ENCODE data around the gene TIMM13.

The TIMM13 gene

GRCh38 chr19:2382530-2383222, 44.7 kb downstream of the TIMM13 start:
- no peak for DNase-seq (ENCODE audit: low spot score)

DNA sequence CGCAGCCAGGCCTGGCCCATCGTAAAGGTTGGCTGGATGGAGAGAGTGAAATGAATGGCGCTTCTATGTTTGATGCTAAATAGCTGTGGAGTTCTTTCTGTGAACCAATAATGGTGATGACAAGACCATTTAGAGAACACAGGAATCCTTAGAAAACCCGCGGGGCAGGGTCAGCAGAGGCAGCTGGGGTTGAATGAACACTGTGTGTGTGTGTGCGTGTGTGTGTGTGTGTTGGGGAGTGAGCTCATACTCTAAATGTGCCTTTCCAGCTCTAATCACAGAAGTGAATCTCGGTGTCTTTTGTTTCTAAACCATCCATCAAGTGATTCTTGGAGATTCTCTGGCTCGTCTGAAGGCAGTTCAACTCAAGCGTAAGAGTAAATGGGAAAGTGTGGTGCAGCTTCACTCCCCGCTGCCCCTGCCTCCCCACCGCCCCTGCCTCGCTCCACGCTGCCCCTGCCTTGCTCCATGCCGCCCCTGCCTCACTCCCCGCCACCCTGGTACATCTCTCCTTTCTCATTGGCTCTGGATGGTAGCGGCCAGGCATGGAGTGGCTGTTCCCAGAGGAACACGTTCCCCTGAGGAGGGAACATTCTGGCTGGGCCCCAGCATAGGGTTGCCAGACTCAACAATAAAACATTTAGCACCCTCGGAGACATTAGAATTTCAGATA, 46.1 kb downstream of the TIMM13 start:
- no peak for DNase-seq (ENCODE audit: low spot score)

DNA sequence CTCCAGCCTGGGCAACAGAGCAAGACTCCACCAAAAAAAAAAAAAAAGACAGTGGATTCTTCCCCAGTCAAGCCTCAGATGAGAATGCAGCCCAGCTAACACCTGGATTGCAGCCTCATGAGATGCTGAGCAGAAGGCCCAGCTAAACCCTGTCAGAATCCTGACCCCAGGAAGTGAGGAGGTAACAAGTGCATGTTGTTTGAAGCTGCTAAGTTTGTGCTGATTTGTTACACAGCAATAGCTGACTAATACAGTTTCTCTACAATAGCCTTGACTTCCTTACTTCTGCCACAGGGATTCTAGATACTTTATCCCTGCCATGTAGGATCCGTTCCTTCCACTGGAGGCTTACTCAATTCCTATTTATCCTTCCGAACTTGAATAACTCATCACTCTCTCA, 46.8 kb downstream of the TIMM13 start:
- no peak for DNase-seq (ENCODE audit: low spot score)

- no peak for DNase-seq (ENCODE audit: low spot score)
Observed at GRCh38 chr19:2376784-2377519, 50.4 kb downstream of the TIMM13 start.
